Measurements from ENCODE around the gene JCHAIN. TPM values are rescaled to one million over a fixed set of nuclear protein-coding genes. Genes with fewer than 3 reads are reported as not detected.

The JCHAIN gene
- total and polyA plus RNA-seq, 9 of the 15 experiments (the other 6 are each of a cell fraction or from before 2014, with no cell fraction given): 0.04 to 0.68 (median 0.26) TPM; not detected in 5

DNA sequence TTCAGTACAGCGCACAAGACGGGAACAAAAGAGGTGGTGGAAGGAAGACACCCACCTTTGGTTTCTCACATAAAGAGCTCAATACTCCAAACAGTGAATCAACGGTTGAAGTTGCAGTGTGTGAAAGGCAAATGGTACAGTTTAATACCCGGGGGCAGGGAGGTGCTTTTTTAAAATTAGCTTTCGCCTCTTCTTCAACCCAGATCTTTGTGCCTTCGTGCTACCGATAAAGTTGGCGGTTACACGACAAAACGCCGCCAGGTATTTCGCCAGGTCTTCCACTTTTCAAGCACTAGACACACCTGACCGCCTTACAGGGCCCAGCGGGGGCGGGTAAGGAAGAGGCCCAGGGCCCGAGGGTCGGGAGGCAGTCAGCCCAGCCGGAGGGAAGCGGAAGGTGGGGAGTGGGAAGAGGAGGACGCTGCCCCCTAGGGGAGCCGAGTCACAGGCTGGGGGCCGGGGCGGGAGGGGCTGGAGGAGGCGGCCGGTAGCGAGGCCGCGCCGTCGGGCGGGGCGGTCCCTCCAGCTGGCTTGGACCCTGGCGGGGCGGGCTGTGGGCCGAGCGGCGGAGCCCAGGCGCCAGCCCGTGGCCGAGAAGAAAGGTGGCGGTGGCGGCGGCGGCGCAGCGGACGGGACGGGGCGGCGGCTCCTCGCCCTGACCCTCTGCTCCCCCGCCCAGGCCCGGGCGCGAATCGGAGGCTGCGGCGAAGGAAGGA, 38.1 kb upstream of the JCHAIN start (continued):
- TF ChIP-seq, protein P1, sequence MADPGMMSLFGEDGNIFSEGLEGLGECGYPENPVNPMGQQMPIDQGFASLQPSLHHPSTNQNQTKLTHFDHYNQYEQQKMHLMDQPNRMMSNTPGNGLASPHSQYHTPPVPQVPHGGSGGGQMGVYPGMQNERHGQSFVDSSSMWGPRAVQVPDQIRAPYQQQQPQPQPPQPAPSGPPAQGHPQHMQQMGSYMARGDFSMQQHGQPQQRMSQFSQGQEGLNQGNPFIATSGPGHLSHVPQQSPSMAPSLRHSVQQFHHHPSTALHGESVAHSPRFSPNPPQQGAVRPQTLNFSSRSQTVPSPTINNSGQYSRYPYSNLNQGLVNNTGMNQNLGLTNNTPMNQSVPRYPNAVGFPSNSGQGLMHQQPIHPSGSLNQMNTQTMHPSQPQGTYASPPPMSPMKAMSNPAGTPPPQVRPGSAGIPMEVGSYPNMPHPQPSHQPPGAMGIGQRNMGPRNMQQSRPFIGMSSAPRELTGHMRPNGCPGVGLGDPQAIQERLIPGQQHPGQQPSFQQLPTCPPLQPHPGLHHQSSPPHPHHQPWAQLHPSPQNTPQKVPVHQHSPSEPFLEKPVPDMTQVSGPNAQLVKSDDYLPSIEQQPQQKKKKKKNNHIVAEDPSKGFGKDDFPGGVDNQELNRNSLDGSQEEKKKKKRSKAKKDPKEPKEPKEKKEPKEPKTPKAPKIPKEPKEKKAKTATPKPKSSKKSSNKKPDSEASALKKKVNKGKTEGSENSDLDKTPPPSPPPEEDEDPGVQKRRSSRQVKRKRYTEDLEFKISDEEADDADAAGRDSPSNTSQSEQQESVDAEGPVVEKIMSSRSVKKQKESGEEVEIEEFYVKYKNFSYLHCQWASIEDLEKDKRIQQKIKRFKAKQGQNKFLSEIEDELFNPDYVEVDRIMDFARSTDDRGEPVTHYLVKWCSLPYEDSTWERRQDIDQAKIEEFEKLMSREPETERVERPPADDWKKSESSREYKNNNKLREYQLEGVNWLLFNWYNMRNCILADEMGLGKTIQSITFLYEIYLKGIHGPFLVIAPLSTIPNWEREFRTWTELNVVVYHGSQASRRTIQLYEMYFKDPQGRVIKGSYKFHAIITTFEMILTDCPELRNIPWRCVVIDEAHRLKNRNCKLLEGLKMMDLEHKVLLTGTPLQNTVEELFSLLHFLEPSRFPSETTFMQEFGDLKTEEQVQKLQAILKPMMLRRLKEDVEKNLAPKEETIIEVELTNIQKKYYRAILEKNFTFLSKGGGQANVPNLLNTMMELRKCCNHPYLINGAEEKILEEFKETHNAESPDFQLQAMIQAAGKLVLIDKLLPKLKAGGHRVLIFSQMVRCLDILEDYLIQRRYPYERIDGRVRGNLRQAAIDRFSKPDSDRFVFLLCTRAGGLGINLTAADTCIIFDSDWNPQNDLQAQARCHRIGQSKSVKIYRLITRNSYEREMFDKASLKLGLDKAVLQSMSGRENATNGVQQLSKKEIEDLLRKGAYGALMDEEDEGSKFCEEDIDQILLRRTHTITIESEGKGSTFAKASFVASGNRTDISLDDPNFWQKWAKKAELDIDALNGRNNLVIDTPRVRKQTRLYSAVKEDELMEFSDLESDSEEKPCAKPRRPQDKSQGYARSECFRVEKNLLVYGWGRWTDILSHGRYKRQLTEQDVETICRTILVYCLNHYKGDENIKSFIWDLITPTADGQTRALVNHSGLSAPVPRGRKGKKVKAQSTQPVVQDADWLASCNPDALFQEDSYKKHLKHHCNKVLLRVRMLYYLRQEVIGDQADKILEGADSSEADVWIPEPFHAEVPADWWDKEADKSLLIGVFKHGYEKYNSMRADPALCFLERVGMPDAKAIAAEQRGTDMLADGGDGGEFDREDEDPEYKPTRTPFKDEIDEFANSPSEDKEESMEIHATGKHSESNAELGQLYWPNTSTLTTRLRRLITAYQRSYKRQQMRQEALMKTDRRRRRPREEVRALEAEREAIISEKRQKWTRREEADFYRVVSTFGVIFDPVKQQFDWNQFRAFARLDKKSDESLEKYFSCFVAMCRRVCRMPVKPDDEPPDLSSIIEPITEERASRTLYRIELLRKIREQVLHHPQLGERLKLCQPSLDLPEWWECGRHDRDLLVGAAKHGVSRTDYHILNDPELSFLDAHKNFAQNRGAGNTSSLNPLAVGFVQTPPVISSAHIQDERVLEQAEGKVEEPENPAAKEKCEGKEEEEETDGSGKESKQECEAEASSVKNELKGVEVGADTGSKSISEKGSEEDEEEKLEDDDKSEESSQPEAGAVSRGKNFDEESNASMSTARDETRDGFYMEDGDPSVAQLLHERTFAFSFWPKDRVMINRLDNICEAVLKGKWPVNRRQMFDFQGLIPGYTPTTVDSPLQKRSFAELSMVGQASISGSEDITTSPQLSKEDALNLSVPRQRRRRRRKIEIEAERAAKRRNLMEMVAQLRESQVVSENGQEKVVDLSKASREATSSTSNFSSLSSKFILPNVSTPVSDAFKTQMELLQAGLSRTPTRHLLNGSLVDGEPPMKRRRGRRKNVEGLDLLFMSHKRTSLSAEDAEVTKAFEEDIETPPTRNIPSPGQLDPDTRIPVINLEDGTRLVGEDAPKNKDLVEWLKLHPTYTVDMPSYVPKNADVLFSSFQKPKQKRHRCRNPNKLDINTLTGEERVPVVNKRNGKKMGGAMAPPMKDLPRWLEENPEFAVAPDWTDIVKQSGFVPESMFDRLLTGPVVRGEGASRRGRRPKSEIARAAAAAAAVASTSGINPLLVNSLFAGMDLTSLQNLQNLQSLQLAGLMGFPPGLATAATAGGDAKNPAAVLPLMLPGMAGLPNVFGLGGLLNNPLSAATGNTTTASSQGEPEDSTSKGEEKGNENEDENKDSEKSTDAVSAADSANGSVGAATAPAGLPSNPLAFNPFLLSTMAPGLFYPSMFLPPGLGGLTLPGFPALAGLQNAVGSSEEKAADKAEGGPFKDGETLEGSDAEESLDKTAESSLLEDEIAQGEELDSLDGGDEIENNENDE (IDR thresholded peaks at IDR 0.05; ENCODE audit: low read depth, low read length): no peak
- 0 out of 2 replicates have a peak, but pooled peaks have one; percentile 76 for TF ChIP-seq OTX1 (CRISPR knock-in tag; IDR thresholded peaks at IDR 0.05)
- TF ChIP-seq SAFB (IDR thresholded peaks at IDR 0.05; ENCODE audit: borderline replicate concordance, low read depth, low read length): no peak
- peak; percentile 66 for TF ChIP-seq CREM (IDR thresholded peaks at IDR 0.05; ENCODE audit: low read depth)
- TF ChIP-seq, protein P2, sequence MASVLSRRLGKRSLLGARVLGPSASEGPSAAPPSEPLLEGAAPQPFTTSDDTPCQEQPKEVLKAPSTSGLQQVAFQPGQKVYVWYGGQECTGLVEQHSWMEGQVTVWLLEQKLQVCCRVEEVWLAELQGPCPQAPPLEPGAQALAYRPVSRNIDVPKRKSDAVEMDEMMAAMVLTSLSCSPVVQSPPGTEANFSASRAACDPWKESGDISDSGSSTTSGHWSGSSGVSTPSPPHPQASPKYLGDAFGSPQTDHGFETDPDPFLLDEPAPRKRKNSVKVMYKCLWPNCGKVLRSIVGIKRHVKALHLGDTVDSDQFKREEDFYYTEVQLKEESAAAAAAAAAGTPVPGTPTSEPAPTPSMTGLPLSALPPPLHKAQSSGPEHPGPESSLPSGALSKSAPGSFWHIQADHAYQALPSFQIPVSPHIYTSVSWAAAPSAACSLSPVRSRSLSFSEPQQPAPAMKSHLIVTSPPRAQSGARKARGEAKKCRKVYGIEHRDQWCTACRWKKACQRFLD (CRISPR knock-in tag; IDR thresholded peaks at IDR 0.05): peak; percentile 53; the same call in 1 of the 2 replicates
- peak; percentile 60 for TF ChIP-seq TBP (optimal IDR thresholded peaks at IDR 0.05; ENCODE audit: low read depth, low read length)
- peak; percentile 28 for TF ChIP-seq CHD4 (IDR thresholded peaks at IDR 0.05; ENCODE audit: insufficient read depth, insufficient replicate concordance, low read depth, low read length, poor library complexity, severe bottlenecking)
- TF ChIP-seq, protein P3, sequence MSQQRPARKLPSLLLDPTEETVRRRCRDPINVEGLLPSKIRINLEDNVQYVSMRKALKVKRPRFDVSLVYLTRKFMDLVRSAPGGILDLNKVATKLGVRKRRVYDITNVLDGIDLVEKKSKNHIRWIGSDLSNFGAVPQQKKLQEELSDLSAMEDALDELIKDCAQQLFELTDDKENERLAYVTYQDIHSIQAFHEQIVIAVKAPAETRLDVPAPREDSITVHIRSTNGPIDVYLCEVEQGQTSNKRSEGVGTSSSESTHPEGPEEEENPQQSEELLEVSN (IDR thresholded peaks at IDR 0.05; ENCODE audit: borderline replicate concordance in 1 of 2, extremely low read depth in 1 of 2, insufficient read depth in 1 of 2, insufficient read length in 1 of 2, low read depth in 1 of 2, low read length in 1 of 2, poor library complexity in 1 of 2, severe bottlenecking in 1 of 2): peak in 1 of 2 experiments; percentile 70
- peak; percentile 91 for TF ChIP-seq VEZF1 (CRISPR knock-in tag; IDR thresholded peaks at IDR 0.05)
